NB4 (cell line): Measurements from ENCODE around the gene CLIC5.

Experiments
- CTCF ChIP-seq: IDR thresholded peaks from one replicate; pipeline ENCODE4 v1.5.1; 2012; ENCODE audit warnings: low read depth, low read length
- MAX ChIP-seq: IDR thresholded peaks from 2 replicates; pipeline ENCODE4 v1.6.1; 2011; ENCODE audit warnings: low read depth, low read length
- MYC ChIP-seq: IDR thresholded peaks from 2 replicates; pipeline ENCODE4 v1.6.1; 2011; ENCODE audit warnings: low read depth, low read length
- POLR2A ChIP-seq: IDR thresholded peaks from 2 replicates; pipeline ENCODE4 v1.6.1; 2011; ENCODE audit warnings: mild to moderate bottlenecking; ENCODE audit not compliant: insufficient read length; ENCODE audit errors: extremely low read depth

DNA sequence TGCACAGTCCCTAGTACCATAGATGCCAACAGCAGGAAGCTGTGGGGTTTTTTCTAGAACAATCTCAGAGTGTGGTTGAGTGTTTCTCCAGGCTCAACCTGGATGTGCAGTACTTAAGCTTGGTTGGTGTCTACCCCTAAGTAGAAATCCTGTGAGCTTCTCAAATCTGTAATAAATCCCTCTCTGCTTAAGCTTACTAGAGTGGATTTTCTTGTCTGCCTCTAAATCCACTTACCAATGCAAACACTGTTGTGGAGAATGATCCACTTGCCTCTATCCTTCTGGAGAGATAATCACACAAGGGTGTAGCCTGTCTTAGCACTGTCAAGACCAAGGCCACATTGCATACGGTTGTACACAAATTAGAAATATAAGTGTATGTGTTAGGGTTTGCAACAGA lies 43.3 kb upstream of the CLIC5 start:
- TF ChIP-seq CTCF (no peak), POLR2A (no peak), MAX (no peak), MYC (no peak)
